Sigmoid colon (tissue), 4 donors: Measurements from ENCODE around the gene CEP57L1.

Experiments
- CTCF ChIP-seq, 4 experiments: fragments of 450-650 bp in 3 of 4; fragments of 200-600 bp in 1 of 4; IDR thresholded peaks; one replicate each; pipeline ENCODE4 v1.5.1; 2016 to 2019; ENCODE audit warnings: antibody characterized with exemption in 4 of 4, mild to moderate bottlenecking in 3 of 4, moderate library complexity in 2 of 4
- EP300 ChIP-seq, 4 donors: sonication (generic); formaldehyde crosslinking; IDR thresholded peaks; one replicate each; pipeline ENCODE4 v1.6.1; 2017; ENCODE audit warnings: antibody characterized with exemption in 4 of 4
- POLR2A ChIP-seq, 2 donors: fragments of 450-650 bp; IDR thresholded peaks; one replicate each; pipeline ENCODE4 v1.6.1; 2016; ENCODE audit warnings: antibody characterized with exemption in 2 of 2, mild to moderate bottlenecking in 2 of 2, moderate library complexity in 2 of 2
- POLR2AphosphoS5 ChIP-seq, 4 donors: sonication (generic); formaldehyde crosslinking; IDR thresholded peaks; one replicate each; pipeline ENCODE4 v1.6.1; 2017; ENCODE audit warnings: antibody characterized with exemption in 4 of 4

GRCh38 chr6:109103942-109104341 is 8.6 kb downstream of the CEP57L1 start:
- TF ChIP-seq POLR2A (IDR thresholded peaks at IDR 0.05) (no peak), CTCF (IDR thresholded peaks at IDR 0.05) (no peak), EP300 (IDR thresholded peaks at IDR 0.05) (no peak), POLR2AphosphoS5 (IDR thresholded peaks at IDR 0.05) (no peak)
